Activated CD8-positive, alpha-beta memory T cell treated with anti-CD3 and anti-CD28 coated beads, Interleukin-2, amount 50 U/mL, for 4 hours (primary cell): ENCODE data around the gene ETFA.
"Not testable (repeated sequence)": the region's sequence is repeated elsewhere in the genome, so short reads cannot be mapped to it uniquely, and the experiment has no call there.

Source experiments
- DNase-seq: peaks from one replicate; pipeline ENCODE4 v3.0.0-alpha.2; 2020

The ETFA gene

DNA sequence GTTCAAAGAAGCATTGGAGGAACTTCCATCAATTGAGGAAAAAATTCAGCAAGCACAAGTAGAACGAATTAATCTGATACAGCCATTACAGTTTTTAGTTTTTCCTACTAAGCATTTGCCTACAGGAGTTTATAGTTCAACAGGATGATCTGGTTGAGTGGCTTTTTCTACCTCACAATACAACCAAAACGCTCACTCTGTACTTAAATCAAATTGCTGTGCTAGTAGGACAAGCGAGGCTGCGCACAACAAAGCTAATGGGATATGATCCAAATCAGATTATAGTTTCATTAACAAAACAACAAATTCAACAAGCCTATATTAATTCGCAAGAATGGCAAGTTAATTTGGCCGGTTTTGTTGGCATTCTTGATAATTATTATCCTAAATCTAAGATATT, 44.2 kb downstream of the ETFA start:
- no peak for DNase-seq

DNA sequence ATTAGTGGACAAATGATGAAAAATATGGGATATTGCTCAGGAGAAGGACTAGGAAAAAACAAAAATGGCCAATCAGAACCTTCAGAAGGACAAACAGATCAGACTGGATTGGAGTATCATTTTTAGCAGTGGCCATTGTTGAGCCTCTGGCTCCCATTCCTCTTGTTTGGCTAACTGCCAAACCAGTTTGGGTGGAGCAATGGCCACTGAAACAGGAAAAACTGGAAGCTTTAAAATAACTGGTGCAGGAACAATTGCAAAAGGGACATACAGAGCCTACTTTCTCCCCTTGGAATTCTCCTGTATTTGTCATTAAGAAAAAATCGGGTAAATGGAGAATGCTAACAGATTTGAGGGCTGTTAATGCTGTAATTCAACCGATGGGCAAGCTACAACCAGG, 45.5 kb downstream of the ETFA start:
- DNase-seq, result not testable (repeated sequence)

DNA sequence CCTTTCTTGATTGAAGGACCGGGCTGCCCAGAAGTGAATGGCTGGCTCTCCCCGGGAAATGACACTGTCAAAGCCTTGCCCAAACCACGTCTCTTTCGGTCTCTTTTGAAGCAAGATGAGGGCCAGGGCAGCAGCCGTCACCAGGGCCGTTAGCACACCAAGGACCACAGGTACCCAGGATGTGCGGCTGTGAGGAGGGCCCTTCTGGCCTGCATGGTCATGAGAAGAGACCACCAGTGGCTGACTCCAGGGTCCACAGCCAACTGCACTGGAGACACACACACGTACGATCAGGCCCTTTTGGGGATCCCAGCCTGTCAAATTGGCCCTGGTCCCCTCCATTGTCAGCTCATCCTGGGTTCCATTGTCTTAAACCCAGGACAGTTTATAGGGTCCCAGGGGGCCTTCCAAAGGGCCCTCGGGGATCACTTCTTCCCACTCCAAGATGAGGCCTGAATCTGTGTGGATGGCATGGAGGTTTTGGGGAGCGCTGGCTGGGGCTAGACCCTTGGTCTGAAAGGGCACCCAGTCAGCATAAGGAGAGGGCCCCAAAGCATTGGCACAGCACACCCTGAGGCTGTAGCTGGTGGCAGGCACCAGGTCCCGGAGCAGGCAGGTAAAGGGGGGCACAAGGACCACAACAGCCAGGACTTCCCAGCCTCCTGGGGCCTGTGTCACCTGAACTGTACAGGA, 50.9 kb downstream of the ETFA start:
- no peak for DNase-seq

DNA sequence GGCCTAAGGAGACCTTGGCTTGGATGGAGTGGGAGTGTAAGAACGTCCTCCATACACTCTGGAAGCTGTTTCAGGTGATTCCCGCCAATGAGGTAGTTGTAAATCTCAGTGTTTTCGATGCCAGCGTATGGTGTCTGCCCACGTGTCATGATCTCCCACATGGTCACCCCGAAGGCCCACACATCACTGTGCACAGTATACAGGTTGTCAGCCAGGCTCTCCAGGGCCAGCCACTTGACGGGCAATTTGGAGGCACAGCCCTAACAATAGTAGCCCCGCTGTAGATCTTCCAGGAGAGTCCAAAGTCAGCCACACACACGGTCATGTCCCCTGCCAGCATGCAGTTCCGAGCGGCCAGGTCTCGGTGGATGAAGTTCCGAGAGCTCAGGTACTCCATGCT, 51.9 kb downstream of the ETFA start:
- no peak for DNase-seq

DNA sequence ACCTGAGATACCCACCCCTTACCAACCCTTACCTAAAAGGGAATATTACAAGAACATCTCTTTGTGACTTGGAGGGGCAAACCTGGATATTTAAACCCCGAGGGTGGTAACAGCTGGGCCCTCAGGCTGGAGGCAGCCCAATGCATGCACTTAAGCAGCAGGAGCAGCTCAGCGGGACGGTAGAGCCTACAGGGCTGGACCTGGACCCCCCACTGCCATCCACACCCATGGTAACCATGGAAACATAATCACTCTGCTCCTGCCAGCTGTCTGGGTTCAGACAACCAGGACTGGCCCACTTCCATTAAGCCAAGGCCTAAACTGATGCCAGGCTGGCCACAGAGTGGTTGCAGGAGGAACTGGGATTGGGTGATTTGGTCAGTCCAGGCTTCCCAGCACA, 52.8 kb downstream of the ETFA start:
- DNase-seq, result no peak

DNA sequence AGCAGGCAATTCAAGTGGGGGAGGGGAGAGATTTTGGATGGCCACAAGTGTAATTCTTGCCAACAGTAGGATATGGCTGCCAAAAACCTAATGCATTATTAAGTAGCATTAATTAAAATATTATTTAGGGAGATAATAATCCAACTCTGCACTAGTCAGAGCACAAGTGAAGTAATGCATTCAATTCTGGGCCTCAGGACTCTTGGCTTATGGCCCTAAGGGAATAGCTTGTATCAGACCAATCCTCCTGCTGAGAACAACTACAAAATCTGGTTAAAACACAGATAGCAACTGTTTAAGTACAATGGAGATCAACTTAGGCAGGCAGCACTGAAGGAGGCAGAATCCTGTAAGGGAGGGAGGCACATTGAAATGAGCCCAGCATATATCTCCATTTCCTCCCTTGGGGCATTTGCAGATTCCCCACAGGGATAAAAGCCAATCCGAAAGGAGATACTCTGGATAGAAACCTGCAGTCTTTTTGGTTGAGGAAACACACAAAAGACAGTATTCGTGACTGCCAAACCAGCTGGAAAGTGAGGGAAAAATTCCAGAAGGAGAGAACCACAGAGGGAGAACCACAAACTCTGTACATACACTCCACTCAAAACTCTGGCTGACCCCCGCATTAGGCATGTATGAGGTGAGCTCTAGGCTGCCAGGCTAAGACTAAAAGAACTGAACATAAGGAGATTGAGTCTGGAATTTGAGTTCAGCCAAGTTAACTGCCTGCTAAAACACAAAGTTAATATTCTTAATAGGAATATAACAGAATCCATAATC, 57.4 kb downstream of the ETFA start:
- DNase-seq, result no peak

DNA sequence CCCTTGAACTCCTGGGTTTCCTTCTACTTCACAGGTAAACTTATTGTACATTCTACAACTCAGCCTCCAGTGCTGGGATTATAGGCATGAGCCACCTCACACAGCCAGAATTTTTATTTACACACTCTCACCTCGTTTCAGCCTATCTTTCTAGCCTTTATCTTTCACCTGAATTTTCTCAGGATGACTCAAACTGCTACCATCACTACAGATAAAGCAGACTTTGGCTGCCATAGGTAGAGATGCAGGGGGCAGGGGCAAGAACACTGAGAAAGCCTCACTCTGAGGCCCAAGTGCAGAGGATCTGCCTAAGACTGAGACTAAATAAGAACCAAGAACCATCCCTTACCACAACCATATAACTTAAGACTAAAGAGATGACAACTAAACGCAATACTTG, 59.0 kb downstream of the ETFA start:
- DNase-seq, result no peak

DNA sequence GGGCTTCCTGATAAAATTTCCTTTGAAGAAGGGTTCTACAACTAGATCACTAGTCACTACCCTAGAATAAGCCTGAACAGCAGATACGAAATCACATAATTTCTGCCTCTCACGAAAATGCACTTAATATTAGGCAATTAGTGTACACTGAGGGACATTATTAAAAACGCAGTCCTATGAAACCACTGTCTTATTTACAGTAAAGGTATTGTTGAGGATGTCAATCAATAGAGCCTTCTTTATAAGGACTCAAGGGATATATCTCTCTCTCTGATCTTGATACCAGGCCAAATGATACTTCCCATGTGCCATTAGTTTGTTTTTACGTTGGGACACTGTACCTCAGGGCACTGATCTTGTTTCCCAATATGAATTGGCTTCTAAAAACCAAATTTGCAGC, 59.6 kb downstream of the ETFA start:
- DNase-seq, result no peak

DNA sequence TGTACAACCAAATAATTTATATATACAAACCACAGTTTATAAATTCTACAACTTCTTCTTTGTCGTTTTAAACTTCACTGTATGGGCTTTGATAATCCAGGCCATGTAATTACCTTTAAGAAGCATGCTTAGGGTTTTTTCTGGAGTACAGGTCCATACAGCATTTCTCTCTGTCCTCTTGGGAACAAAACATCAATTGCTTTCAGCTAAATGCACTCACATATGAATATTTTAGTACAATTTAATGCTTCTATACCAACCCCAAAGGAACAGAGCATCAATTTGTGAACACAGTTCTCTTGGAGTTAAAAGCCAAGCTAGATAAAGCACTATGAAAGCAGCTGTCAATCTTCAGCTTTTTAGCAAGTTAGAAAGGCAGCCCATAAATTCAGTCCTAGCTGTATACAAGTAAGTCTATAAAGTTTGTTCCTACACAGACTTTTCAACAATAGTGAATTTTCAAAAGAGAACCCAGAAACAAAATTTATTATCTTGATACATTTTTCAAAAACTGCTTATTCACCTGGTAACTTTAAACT, 66.1 kb downstream of the ETFA start:
- DNase-seq, result no peak

DNA sequence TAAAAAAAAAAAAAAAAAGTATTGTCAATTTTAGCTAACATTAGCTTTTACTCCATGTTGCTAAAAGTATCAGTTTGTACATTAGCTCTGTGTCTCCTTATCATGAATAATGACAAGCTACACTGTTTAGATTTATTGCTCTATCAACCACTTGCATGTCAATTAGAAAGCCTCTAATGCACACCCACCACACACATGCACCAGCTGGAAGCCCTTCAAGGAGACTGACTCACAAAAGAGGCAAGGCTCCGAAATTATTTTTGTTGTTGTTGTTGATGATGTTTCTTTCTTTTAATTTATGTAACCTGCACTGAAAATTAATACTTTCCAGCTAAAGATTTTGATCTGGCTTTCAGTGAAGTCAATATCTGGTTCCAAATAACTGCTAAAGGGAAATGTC, 71.5 kb downstream of the ETFA start:
- no peak for DNase-seq

DNA sequence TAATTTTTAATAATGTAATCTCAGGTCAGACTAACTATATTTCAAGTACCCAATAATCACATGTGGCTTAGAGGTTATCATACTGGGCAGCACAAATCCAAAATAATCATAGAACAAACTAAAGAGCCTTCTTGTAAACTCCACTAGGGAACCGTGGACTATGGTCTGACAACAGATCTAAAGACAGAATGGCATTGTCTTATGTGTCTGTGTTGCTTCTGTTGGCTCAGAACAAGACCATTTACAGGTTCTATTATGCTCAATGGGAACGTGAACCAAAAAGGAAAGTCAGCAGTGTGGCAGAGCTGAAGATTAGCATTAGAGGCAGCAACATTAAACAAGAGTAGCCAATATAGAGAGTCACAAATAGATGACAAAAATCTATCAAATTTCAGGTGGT, 74.9 kb downstream of the ETFA start:
- no peak for DNase-seq

DNA sequence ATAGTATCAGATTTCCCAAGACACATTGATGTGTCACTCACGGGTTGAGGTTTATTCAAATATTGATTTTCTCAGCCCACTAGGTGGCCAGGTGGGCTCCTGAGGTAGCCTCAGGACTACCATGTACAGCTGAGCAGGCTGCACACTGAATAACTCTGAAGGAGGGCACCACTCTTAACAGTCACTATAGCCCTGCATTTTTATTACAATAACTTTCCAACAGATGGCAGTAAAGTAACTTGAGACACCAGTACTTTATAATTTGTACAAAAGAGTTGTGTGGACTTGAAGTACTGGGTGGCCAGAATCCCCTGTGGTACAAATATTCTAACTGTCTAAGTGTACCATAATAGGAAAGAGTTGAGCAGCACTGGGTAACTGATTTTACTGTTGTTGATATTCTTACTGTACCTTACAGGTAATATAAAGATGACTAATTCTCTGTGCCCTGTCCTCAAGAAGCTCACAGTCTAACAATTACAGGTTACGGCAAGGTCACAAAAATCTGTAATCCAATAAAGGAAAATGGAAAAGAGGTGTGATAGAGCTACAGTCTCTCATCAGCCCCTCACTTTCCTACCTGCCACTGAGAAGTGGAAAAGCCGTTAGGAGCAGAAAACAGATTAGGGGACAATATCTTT, 76.0 kb downstream of the ETFA start:
- no peak for DNase-seq

DNA sequence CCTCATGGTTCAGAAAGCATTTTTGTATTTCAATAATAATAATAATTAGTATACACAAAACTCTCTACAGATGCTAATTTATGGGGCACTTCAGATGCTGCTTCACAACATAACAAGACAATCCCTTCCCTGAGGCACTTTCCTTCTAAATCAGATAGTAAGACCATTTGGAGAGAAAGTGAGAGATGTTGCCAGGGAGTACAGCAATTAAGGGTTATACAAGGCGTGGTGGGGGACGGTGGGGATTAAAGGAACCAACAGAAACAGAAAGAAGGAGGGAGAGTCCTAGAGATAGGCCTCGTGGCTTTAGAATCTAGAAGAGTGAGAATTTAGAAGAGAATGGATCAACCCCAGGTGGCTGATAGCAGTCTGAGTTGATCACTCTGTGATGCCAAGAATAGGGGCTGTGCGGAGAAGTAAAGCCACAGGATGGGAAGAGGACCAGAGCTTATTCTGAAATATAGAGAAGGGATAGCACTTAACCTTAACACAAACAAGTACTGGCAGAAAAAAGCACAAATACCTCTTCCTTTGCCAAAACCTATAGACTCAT, 76.9 kb downstream of the ETFA start:
- no peak for DNase-seq

DNA sequence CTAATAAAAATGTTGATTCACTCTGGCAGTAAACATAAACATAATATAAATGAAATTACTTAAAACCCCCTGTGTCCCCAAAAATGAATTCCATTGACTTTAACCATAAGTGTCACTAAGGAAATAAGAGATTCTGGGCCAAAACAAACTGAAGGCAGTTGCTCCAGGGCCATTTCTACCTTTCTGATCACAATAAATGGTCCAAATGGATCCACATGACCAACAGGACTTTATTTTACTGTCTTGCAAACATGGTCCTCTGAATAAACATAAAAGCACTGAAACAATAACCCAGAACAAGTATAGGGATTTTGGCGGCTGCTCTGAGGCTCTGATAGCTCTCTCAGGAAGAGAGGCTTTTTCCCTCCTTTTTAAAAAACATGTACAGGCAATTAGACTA, 77.3 kb downstream of the ETFA start:
- no peak for DNase-seq

DNA sequence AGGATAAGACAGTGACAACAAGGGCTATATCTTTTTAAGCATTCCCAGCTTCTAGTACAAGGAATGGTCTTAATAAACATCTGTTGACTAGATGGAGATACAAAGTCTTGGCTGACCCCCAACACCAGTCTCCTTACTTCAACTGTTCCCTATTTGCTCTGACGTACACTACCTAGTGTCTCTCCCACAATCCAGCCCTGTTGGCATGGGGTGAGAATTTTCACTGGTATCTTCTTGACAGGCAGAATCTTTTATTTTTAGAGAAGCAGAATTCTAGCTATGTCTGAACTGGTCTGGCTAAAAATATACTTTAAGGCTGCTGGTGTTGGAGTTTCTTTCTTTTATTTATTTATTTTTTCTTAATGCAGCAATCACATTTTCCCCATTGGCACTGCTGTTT, 82.0 kb downstream of the ETFA start:
- no peak for DNase-seq

DNA sequence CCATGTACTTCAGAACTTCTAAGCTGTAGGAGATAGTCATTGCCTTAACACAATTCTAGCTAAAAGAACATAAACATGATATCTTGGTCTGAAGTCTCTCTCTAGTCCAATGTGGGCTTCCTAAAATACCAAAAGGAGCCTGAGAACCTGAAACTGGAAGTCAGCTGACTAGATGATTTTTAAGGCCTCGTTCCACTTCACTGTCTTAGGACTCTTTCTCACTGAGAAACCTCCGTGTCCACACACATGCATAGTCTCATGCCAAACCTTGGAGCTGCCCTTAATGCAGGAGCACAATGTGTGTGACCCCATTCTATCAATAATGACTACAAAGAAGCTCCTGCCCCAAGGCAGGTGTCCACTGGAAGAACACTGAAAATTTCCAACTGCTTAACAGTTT, 87.7 kb downstream of the ETFA start:
- DNase-seq, result no peak

DNA sequence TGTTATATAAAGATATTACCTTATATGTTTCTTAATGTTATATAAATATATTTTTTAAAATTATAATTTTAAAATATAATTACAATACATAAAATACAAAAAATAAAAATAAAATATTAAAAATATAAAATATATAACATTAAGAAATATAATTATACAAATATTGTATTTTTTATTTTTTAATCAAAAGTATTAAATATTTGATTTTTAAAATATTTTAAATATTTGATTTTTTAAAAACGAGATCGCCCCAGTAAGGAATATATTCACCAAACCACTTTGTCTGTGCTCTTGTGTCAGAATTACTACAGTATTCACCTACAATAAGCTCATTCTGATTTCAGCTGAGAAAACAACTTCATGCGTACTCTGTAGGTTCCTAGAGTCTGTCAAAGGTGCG, 89.1 kb downstream of the ETFA start:
- DNase-seq, result no peak

DNA sequence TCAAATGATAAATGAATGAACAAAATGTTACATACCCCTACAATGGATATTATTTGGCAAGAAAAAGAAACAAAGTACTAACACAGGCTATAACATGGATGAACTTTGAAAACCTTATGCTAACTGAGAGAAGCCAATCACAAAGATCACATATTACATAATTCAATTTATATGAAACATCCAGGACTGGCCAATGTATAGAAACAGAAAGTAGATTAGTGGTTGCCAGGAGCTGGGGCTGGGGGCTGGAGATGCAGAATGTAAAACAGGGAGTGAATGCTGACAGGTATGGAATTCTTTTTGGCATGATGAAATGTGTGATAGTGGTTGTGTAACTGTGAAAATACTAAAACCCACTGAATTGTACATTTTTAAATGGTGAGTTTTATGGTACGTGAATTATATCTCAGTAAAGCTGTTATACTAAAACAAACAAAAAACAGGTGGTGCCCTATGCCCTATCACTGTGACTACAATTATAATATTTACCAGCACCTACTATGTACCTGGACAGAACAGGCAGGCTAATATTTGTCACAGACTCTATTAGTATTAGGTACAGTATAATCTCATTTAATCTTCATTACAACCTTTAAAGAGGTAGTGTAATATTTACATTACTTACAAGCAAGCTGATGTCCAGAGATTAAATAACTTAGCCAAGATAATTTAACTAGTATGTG, 90.0 kb downstream of the ETFA start:
- DNase-seq, result no peak

DNA sequence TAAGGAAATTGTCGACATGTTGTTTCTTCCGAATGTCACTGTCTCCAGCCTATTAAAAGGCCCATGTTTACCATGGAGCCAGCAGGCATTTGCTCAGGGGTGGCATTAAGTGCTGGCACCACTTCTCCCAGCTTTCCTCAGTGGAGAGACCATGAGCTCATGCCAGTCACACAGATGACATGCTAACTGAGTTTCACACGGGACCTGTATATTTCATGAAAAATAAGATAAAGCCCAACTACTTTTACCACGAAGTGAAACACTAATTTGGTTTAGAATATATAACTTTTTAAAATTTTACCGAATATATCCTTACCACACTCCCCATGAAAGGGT, 93.4 kb downstream of the ETFA start:
- no peak for DNase-seq

DNA sequence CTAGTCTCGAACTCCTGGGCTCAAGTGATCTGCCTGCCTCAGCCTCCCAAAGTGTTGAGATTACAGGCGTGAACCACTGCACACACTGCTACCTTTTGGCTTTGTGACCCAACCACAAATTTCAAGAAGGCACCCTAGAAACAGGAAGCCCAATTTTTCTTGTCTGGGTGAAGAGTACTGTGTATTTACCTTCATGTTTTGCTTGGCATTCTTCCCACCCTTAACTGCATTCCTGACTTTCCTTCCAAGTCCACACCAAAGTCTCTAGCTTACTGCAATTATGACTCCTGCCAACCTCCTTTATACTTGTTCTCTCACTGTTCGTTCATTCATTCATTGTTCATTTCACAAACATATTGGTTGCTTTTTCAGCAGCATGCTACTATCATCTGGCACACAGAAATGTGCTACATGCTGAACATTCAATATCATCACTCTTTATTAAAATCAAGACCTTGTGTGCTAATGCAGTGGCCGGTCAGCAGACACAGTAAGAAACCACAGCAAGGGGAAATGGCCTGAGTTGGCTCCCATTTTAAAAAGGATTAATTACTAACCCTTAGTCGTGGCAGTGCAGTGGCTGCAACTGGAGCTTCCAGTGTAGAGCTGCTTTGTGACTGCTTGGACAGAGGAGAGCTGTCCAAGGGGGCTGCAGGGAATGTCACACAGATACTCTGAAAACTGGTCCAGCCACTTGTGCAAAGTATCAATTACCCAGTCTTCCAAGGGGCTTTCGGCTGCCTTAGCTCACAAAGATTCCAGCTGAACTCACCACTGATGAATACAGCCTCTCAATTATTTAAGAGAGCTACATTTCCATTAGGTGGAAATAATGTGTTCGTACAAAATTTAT, 94.0 kb downstream of the ETFA start:
- DNase-seq, result no peak

DNA sequence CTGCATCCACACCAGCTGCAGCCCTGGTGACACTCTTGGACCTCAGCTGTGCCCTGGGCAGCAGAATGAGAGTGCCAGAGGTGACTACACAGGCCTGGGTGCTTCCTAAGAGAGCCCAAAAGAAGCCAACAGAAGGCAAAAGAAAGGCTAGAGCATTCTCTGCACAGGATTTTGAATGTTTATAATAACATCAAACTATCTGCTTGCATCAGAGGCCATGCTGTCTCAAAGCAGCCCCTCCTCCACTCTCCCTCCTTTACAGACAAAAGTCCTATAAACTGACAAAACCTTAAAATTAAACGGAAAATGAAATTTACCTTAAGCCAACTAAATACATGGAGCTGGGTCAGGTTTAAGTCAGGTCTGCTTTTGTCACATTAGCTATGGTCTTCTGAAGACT, 95.6 kb downstream of the ETFA start:
- no peak for DNase-seq

DNA sequence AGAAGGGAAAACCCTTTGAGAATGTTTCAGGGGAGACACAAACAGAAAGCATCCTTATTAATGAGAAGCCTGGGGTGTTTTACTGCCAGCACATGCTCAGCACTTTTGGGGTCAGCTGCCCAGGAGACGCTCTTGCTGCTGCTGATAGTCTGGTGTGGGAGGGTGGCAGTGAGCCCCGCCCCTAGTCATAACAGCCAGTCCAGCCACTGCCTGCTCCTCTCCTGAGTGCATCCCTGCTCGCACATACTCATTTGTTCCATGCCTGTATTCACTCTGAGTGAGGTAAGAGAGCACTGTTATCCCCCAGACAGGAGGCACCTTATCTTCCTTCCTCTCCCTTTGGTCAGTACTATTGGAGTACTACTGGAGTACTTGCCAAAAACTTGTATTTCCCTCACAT, 101.3 kb downstream of the ETFA start:
- no peak for DNase-seq
